ENCODE measurements around the gene RAD51B. TPM values are rescaled to one million over a fixed set of nuclear protein-coding genes. Genes with fewer than 3 reads are reported as not detected.
A peak's percentile ranks its signal among the peaks of the same experiment; 100 is the strongest.

RAD51B gene
- total RNA-seq, 4 donors from 2014 or later, result 5.0 to 31.8 (median 20.6) TPM

- TF ChIP-seq CTCF (IDR thresholded peaks at IDR 0.05) (no peak), POLR2A (IDR thresholded peaks at IDR 0.05) (no peak), EP300 (IDR thresholded peaks at IDR 0.05; ENCODE audit: low read depth) (no peak), POLR2AphosphoS5 (IDR thresholded peaks at IDR 0.05) (no peak)
- no peaks in the 10 kb centered on the region for H3K9me3 ChIP-seq
- H3K36me3 ChIP-seq, result no peaks in the 10 kb centered on the region
- DNase-seq, result no peak
- H3K27me3 ChIP-seq, result no peaks in the 10 kb centered on the region
- intact Hi-C loops (cut with DNase I; ENCODE audit: low total_unique reads), result no loop called here
- H3K4me1 ChIP-seq, result peaks cover 3 to 46% (median 8%) of the 10 kb centered on the region in 4 donors
- in situ Hi-C loops (cut with MboI; ENCODE audit: low pct_ligation_motif_present in 1 of 4, low pct_unique_long_range_greater_than_20kb in 1 of 4, low sequenced_read_pairs in 3 of 4), result no loop called here
- 77 to 80% methylated on average over 4 to 8 of the region's 8 CpGs for WGBS, 2 donors (ENCODE audit: low coverage in 1 of 2)
- H3K4me3 ChIP-seq, result no peak overlapping the region
- H3K27ac ChIP-seq, result peak overlapping the region; percentile 45 to 70 (median 60)
Measured at GRCh38 chr14:68564826-68565759, 745.5 kb downstream of the RAD51B start.

GRCh38 chr14:68566075-68566474 is 746.5 kb downstream of the RAD51B start:
- H3K9me3 ChIP-seq, result no peaks in the 10 kb centered on the region
- intact Hi-C loops (cut with DNase I; ENCODE audit: low total_unique reads) (no loop called here), in situ Hi-C loops (cut with MboI; ENCODE audit: low pct_ligation_motif_present in 1 of 4, low pct_unique_long_range_greater_than_20kb in 1 of 4, low sequenced_read_pairs in 3 of 4) (no loop called here)
- no peak overlapping the region for H3K27ac ChIP-seq
- peaks cover 3 to 50% (median 9%) of the 10 kb centered on the region in 4 donors for H3K4me1 ChIP-seq
- TF ChIP-seq POLR2A (IDR thresholded peaks at IDR 0.05) (no peak), CTCF (IDR thresholded peaks at IDR 0.05) (no peak), EP300 (IDR thresholded peaks at IDR 0.05; ENCODE audit: low read depth) (no peak), POLR2AphosphoS5 (IDR thresholded peaks at IDR 0.05) (no peak)
- H3K27me3 ChIP-seq, result no peaks in the 10 kb centered on the region
- 40 to 71% methylated on average over 1 to 2 of the region's 2 CpGs for WGBS, 2 donors (ENCODE audit: low coverage in 1 of 2)
- no peak overlapping the region for H3K4me3 ChIP-seq
- no peak for DNase-seq
- H3K36me3 ChIP-seq, result no peaks in the 10 kb centered on the region

- intact Hi-C loops (cut with DNase I; ENCODE audit: low total_unique reads), result no loop called here
- Histone ChIP-seq H3K27ac (no peak overlapping the region), H3K4me3 (no peak overlapping the region), H3K4me1 (peaks cover 2 to 34% (median 9%) of the 10 kb centered on the region in 4 donors), H3K9me3 (no peaks in the 10 kb centered on the region), H3K36me3 (no peaks in the 10 kb centered on the region), H3K27me3 (no peaks in the 10 kb centered on the region)
- WGBS, 2 donors (ENCODE audit: low coverage in 1 of 2), result 63 to 81% methylated on average over 3 to 13 of the region's 13 CpGs
- in situ Hi-C loops (cut with MboI; ENCODE audit: low pct_ligation_motif_present in 1 of 4, low pct_unique_long_range_greater_than_20kb in 1 of 4, low sequenced_read_pairs in 3 of 4), result no loop called here
- DNase-seq, result no peak
- TF ChIP-seq POLR2AphosphoS5 (IDR thresholded peaks at IDR 0.05) (no peak), CTCF (IDR thresholded peaks at IDR 0.05) (no peak), POLR2A (IDR thresholded peaks at IDR 0.05) (no peak), EP300 (IDR thresholded peaks at IDR 0.05; ENCODE audit: low read depth) (no peak)
Measured at GRCh38 chr14:68568907-68569897, 749.6 kb downstream of the RAD51B start.

- no peaks in the 10 kb centered on the region for H3K9me3 ChIP-seq
- intact Hi-C loops (cut with DNase I; ENCODE audit: low total_unique reads) (no loop called here), in situ Hi-C loops (cut with MboI; ENCODE audit: low pct_ligation_motif_present in 1 of 4, low pct_unique_long_range_greater_than_20kb in 1 of 4, low sequenced_read_pairs in 3 of 4) (no loop called here)
- H3K36me3 ChIP-seq, result no peaks in the 10 kb centered on the region
- DNase-seq, result no peak
- H3K4me3 ChIP-seq, result no peak overlapping the region
- peaks cover 0 to 33% (median 9%) of the 10 kb centered on the region in 4 donors for H3K4me1 ChIP-seq
- no peaks in the 10 kb centered on the region for H3K27me3 ChIP-seq
- no peak overlapping the region for H3K27ac ChIP-seq
- no peak for TF ChIP-seq POLR2AphosphoS5 (IDR thresholded peaks at IDR 0.05)
- TF ChIP-seq CTCF (IDR thresholded peaks at IDR 0.05), result no peak
- TF ChIP-seq POLR2A (IDR thresholded peaks at IDR 0.05), result no peak
- TF ChIP-seq EP300 (IDR thresholded peaks at IDR 0.05; ENCODE audit: low read depth), result no peak
- 71% methylated on average over 4 of the region's 4 CpGs; no CpG with 5 or more reads in 1 of the 2 donors for WGBS, 2 donors (ENCODE audit: low coverage in 1 of 2)
Measured at GRCh38 chr14:68569970-68570409, 750.4 kb downstream of the RAD51B start.
